Uterus (tissue), 4 donors: ENCODE data around the gene NBAS. TPM values are rescaled to one million over a fixed set of nuclear protein-coding genes. Genes with fewer than 3 reads are reported as not detected.

Source experiments
- DNase-seq, 2 donors: peaks; one replicate each; pipeline ENCODE4 v3.0.0-alpha.2; 2019 to 2020
- H3K27ac ChIP-seq, 2 donors: fragments of 200-600 bp; sonication (generic); 1 replicate in 1 of 2; 2 replicates in 1 of 2; pipeline ENCODE4 v1.5.1; 2016 to 2018
- H3K27me3 ChIP-seq, 2 donors: fragments of 200-600 bp; sonication (generic); one replicate each; pipeline ENCODE4 v1.5.1; 2018 to 2019; ENCODE audit warnings: control low read depth in 1 of 2
- H3K36me3 ChIP-seq, 2 donors: fragments of 200-600 bp; sonication (generic); one replicate each; pipeline ENCODE4 v1.5.1; 2019; ENCODE audit warnings: control low read depth in 1 of 2
- H3K4me1 ChIP-seq, 2 donors: fragments of 200-600 bp; sonication (generic); one replicate each; pipeline ENCODE4 v1.5.1; 2018 to 2019; ENCODE audit warnings: control low read depth in 1 of 2
- H3K4me3 ChIP-seq, 2 donors: fragments of 200-600 bp; sonication (generic); 1 replicate in 1 of 2; 2 replicates in 1 of 2; pipeline ENCODE4 v1.5.1; 2018 to 2019; ENCODE audit warnings: mild to moderate bottlenecking in 1 of 2
- H3K9me3 ChIP-seq, 2 donors: fragments of 200-600 bp; sonication (generic); one replicate each; pipeline ENCODE4 v1.5.1; 2019; ENCODE audit warnings: control low read depth in 1 of 2
- POLR2A ChIP-seq, 2 donors: fragments of 450-650 bp; IDR thresholded peaks; one replicate each; pipeline ENCODE4 v1.6.1; 2016; ENCODE audit warnings: antibody characterized with exemption in 2 of 2, mild to moderate bottlenecking in 1 of 2, moderate library complexity in 1 of 2
- intact Hi-C: fragments of 100-400 bp; cut with DNase I; formaldehyde crosslinking; loops from one replicate; pipeline ENCODE4 v1.15.1; 2023; ENCODE audit warnings: low total_unique reads
- total RNA-seq, 4 donors: library from RNA; depleted of rRNA in 3 of 4; stranded (reverse); fragments of >200 nt in 3 of 4; gene quantifications; one replicate each; pipeline versions ENCODE4 v1.1.0 to v1.2.4, GENCODE V29; 2014 to 2023
- TF ChIP-seq, protein P1 (sequence below), 4 experiments: fragments of 200-600 bp in 2 of 4; fragments of 450-650 bp in 2 of 4; sonication (generic) in 2 of 4; IDR thresholded peaks; one replicate each; pipeline ENCODE4 v1.5.1; 2016 to 2019; ENCODE audit warnings: antibody characterized with exemption in 4 of 4, mild to moderate bottlenecking in 2 of 4, moderate library complexity in 1 of 4
- donor health status: DM: yes; HTN: yes; CAD: no.

NBAS gene
- total RNA-seq, 4 donors from 2014 or later = 36.2 to 93.5 (median 49.5) TPM

DNA sequence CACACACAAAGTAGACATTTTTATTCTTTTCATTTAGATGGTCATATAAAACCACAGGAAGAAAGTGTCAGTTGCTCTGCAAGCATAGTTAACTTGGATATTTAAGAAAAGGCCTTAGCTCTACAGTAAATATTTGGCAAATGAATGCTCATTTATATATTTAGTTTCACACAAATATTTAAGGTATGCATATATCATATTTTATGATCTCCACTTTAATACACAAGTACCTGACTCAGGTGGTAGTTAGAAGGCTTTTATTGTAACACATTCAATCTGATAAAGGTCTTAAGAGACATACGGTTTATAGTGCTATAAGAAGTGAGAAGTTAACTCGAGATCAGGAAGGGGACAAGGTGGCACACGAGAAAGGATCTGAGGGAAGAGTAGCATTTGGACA, 363.1 kb downstream of the NBAS start:
- no peaks in the 10 kb centered on the region for H3K9me3 ChIP-seq
- TF ChIP-seq, protein P1, sequence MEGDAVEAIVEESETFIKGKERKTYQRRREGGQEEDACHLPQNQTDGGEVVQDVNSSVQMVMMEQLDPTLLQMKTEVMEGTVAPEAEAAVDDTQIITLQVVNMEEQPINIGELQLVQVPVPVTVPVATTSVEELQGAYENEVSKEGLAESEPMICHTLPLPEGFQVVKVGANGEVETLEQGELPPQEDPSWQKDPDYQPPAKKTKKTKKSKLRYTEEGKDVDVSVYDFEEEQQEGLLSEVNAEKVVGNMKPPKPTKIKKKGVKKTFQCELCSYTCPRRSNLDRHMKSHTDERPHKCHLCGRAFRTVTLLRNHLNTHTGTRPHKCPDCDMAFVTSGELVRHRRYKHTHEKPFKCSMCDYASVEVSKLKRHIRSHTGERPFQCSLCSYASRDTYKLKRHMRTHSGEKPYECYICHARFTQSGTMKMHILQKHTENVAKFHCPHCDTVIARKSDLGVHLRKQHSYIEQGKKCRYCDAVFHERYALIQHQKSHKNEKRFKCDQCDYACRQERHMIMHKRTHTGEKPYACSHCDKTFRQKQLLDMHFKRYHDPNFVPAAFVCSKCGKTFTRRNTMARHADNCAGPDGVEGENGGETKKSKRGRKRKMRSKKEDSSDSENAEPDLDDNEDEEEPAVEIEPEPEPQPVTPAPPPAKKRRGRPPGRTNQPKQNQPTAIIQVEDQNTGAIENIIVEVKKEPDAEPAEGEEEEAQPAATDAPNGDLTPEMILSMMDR (IDR thresholded peaks at IDR 0.05) = no peak
- TF ChIP-seq POLR2A (IDR thresholded peaks at IDR 0.05) = no peak
- intact Hi-C loops = no loop called here
- no peak for DNase-seq
- H3K27ac ChIP-seq = no peak overlapping the region
- H3K27me3 ChIP-seq = no peaks in the 10 kb centered on the region
- no peaks in the 10 kb centered on the region for H3K36me3 ChIP-seq
- no peaks in the 10 kb centered on the region for H3K4me1 ChIP-seq
- no peak overlapping the region for H3K4me3 ChIP-seq

DNA sequence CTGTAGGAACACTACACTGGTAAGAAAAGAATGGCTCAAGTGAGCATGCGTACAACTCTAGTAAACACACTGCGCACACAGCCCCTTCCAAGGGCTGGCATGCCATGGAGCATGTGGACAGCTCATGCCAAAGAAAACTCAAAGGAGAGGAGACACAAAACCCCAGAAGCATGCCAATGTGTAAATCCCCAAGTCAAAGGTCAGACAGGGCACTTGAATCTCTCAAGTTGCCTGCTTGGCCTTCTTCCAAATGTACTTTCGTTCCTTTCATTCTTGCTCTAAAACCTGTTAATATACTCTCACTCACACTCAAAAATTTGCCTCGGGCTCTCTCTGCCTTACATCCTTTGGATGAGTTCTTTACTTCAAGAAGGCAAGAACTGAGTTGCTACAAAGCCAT, 365.3 kb downstream of the NBAS start:
- Histone ChIP-seq H3K4me3 (no peak overlapping the region), H3K36me3 (no peaks in the 10 kb centered on the region), H3K27ac (no peak overlapping the region), H3K4me1 (no peaks in the 10 kb centered on the region), H3K9me3 (no peaks in the 10 kb centered on the region), H3K27me3 (no peaks in the 10 kb centered on the region)
- TF ChIP-seq, protein P1 (IDR thresholded peaks at IDR 0.05) = no peak
- no peak for TF ChIP-seq POLR2A (IDR thresholded peaks at IDR 0.05)
- intact Hi-C loops = no loop called here
- no peak for DNase-seq

GRCh38 chr2:15191789-15192188, 369.3 kb downstream of the NBAS start:
- Histone ChIP-seq H3K9me3 (no peaks in the 10 kb centered on the region), H3K27me3 (no peaks in the 10 kb centered on the region), H3K4me3 (no peak overlapping the region), H3K4me1 (no peaks in the 10 kb centered on the region), H3K36me3 (no peaks in the 10 kb centered on the region), H3K27ac (no peak overlapping the region)
- intact Hi-C loops = no loop called here
- DNase-seq = no peak
- TF ChIP-seq, protein P1 (IDR thresholded peaks at IDR 0.05) = no peak
- TF ChIP-seq POLR2A (IDR thresholded peaks at IDR 0.05) = no peak

- TF ChIP-seq, protein P1 (IDR thresholded peaks at IDR 0.05) = no peak
- TF ChIP-seq POLR2A (IDR thresholded peaks at IDR 0.05) = no peak
- DNase-seq = no peak
- intact Hi-C loops = no loop called here
- H3K4me3 ChIP-seq = no peak overlapping the region
- no peaks in the 10 kb centered on the region for H3K27me3 ChIP-seq
- H3K4me1 ChIP-seq = no peaks in the 10 kb centered on the region
- no peaks in the 10 kb centered on the region for H3K9me3 ChIP-seq
- no peaks in the 10 kb centered on the region for H3K36me3 ChIP-seq
- no peak overlapping the region for H3K27ac ChIP-seq
These were observed 371.9 kb downstream of the NBAS start for GRCh38 chr2:15189216-15189615.

DNA sequence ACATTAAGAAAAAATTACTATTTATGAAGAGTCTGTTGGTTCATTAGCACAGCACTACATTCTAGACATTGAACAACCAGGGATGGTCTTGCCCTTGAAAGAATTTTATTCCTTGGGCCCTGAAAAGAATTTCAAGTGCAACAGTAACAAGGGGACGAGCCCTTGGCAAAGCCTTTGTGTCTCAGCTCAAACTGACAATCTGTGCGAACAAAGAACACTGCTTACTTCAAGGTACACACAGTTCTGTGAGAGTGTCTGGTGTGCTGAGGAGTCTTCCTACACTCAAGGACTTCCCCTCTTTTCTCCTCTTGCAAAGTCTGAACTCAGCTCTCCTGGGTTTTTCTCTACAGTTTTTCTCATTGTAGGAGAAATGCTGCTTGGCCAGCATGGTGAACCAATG, 373.4 kb downstream of the NBAS start:
- Histone ChIP-seq H3K4me1 (no peaks in the 10 kb centered on the region), H3K36me3 (no peaks in the 10 kb centered on the region), H3K27me3 (no peaks in the 10 kb centered on the region), H3K27ac (no peak overlapping the region), H3K4me3 (no peak overlapping the region), H3K9me3 (no peaks in the 10 kb centered on the region)
- DNase-seq = no peak
- TF ChIP-seq POLR2A (IDR thresholded peaks at IDR 0.05) = no peak
- TF ChIP-seq, protein P1 (IDR thresholded peaks at IDR 0.05) = no peak
- intact Hi-C loops = no loop called here
